ENCODE results near the gene GATD1. TPM values are rescaled to one million over a fixed set of nuclear protein-coding genes. Genes with fewer than 3 reads are reported as not detected.

The GATD1 gene
- total and polyA plus RNA-seq, 9 of the 15 experiments (the other 6 are each of a cell fraction or from before 2014, with no cell fraction given) = 2.8 to 144 (median 36.9) TPM

DNA sequence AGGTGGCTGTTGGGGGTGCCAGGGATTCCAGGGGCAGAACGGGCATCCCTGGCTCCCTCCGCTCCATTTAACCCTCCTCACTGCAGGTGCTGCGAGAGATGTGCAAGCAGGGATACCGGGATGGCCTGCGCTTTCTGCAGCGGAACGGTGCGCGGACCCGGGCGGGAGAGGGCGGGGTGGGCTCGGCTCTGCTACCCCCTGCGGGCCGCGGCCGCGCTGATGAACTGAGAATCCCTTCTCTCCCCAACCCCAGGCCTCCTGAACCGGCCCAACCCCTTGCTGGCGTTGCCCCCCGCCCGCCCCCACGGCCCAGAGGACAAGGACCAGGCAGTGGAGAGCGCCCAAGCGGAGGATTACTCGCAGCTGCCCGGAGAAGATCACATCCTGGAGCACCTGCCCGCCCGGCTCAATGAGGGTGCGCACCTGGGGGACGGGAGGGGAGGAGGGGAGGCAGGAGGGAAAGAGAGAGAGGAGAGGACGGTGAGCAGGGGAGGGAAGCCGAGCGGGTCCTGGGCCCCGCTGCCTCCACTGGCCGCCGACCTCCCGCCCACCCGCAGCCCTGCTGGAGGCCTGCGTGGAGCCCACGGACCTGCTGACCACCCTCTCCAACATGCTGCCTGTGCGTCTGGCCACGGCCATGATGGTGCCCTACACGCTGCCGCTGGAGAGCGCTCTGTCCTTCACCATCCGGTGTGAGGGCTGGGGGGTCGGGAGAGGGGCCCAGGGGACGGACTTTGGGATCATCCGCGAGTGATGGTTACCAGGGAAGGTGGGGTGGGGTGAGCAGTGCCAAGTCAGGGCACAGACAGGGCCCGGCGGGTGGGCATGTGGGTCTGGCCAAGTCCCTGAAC is 46.4 kb upstream of the GATD1 start:
- intact Hi-C loops (cut with micrococcal nuclease) (no loop called here), in situ Hi-C loops (cut with MboI) (no loop called here)
- Histone ChIP-seq H3K4me1 (replicated peaks in 1 of 2; ENCODE audit: control insufficient read depth in 2 of 2, insufficient read depth in 2 of 2, low read length in 2 of 2) (peaks cover 30 to 91% of the 10 kb centered on the region in 2 experiments), H3K9me1 (ENCODE audit: control insufficient read depth, insufficient read depth, low read length) (peaks cover 6% of the 10 kb centered on the region), H4K20me1 (replicated peaks; ENCODE audit: control insufficient read depth, insufficient read depth, low read length) (peaks cover 13% of the 10 kb centered on the region), H3K9ac (ENCODE audit: insufficient read depth in 1 of 2, low read depth in 2 of 2, low read length in 2 of 2) (no peak overlapping the region), H3K79me2 (ENCODE audit: control insufficient read depth, insufficient read depth, low read length) (peaks cover 29% of the 10 kb centered on the region), H2AFZ (ENCODE audit: low read depth, low read length) (no peak overlapping the region), H3K9me3 (replicated peaks; ENCODE audit: control insufficient read depth, insufficient read depth, low read depth, low read length) (no peaks in the 10 kb centered on the region), H3K27me3 (ENCODE audit: control insufficient read depth in 2 of 2, insufficient read depth in 2 of 2, low read length in 2 of 2) (no peaks in the 10 kb centered on the region), H3K36me3 (ENCODE audit: control insufficient read depth, insufficient read depth, low read length) (peaks cover 37% of the 10 kb centered on the region; the same call in 1 of the 3 replicates), H3K4me3 (no peak overlapping the region), H3K4me2 (ENCODE audit: insufficient read depth, low read length) (no peak overlapping the region), H3K27ac (ENCODE audit: extremely low read depth, low read depth, low read length) (no peak overlapping the region)
- TF ChIP-seq ZNF583 (CRISPR knock-in tag; IDR thresholded peaks at IDR 0.05) = no peak
- TF ChIP-seq, protein P1, sequence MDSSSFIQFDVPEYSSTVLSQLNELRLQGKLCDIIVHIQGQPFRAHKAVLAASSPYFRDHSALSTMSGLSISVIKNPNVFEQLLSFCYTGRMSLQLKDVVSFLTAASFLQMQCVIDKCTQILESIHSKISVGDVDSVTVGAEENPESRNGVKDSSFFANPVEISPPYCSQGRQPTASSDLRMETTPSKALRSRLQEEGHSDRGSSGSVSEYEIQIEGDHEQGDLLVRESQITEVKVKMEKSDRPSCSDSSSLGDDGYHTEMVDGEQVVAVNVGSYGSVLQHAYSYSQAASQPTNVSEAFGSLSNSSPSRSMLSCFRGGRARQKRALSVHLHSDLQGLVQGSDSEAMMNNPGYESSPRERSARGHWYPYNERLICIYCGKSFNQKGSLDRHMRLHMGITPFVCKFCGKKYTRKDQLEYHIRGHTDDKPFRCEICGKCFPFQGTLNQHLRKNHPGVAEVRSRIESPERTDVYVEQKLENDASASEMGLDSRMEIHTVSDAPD (CRISPR knock-in tag; IDR thresholded peaks at IDR 0.05) = no peak
- no peak for TF ChIP-seq ZC3H8 (IDR thresholded peaks at IDR 0.05)
- TF ChIP-seq HMGN3 (IDR thresholded peaks at IDR 0.05; ENCODE audit: borderline replicate concordance, extremely low read depth, insufficient read length, low read depth, low read length) = peak; percentile 17
- TF ChIP-seq TAF15 (IDR thresholded peaks at IDR 0.05; ENCODE audit: low read depth, low read length) = 0 out of 2 replicates have a peak, but pooled peaks have one; percentile 69
- TF ChIP-seq SMAD1 (IDR thresholded peaks at IDR 0.05; ENCODE audit: low read depth, low read length, partially characterized antibody) = no peak
- FAIRE-seq (no peak), DNase-seq (ENCODE audit: extremely low read depth in 1 of 4, low spot score in 3 of 4) (no peak), ATAC-seq (no peak)
- ChIA-PET CTCF (ENCODE audit: low intra/inter-chr PET ratio) (no interaction called here), POLR2A (interaction anchor here (0.5 to 2.5 kb wide), 7 partner anchors 8 to 33 kb away, joined by 3 to 20 read pairs (median 3); partner anchors contain the start of gene RPLP2)
- BruUV-seq (replicated peaks) = no TSS peak
- 94% methylated on average over 21 of the region's 53 CpGs for WGBS (ENCODE audit: insufficient coverage, low coverage, missing lambda C conversion rate)

Data from K562 (cell line).